ENCODE data around the gene ENTHD1.
A peak's percentile ranks its signal among the peaks of the same experiment; 100 is the strongest.
"Not testable (repeated sequence)": the region's sequence is repeated elsewhere in the genome, so short reads cannot be mapped to it uniquely, and the experiment has no call there.

ENTHD1 gene

DNA sequence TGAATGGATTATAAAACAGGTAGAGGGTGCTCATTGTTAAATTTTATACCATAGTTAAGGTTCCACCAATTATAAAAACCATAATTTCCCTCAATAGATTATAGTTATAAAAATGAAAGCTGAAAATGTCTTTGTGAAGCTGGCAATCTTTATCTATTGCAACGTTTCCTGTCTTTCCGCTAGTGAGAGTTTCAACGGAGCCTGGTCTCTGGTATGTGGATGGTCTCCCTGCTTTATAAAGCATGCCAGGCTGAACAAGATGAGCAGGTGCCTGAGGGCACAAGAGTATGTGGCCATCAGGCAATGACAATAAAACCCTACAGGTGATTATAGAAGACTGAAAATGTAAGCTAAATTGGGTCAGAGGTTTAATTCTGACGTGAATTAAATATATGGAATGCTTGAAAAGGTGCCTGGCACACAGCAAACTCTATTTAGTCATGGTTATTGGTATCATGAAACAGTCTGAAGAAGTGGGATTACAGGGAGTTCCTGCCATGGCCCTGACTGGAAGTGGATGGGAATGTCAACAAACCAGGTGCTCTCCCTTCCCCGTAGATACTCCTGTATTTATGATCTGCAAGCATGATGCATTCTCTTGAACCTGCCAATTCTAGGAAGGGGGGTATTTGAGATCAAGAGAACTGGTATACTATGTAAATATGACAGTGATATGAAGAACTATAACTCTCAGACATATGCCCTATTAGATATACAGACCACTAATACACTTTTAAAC is 115.7 kb downstream of the ENTHD1 start:
- no peak for DNase-seq (ENCODE audit: low read depth in 2 of 2)

DNA sequence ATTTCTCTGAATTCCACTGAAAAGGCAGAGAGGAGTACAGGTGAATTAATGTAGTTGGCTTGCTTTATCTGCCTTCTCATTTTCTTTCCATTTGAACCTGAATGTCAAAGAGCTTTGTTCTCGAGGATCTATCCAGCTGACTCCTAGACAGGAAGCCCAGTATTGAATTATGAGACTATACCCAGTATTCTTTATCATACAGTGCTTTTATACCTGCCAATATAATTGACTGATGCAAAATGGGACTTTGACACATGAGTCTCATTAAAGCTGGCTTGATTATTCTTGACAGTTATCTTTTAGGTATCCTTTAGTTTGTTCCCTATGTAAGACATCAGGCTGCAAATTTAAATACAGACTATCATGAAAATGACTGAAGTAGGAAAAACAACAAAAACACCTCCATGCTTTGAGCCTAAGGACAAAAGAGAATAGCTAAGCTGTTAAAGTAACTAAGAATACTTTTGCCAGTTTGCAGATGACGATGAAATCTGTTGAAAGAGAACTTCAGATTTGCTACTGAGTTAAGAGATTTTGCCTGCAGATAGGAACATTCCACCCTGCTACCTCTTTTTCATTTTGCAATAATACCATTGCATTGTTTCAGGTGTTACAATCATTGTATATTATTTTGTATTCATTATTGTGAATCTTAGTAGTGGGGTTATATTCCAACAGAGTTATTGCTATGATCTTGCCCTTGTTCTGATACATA is 117.1 kb downstream of the ENTHD1 start:
- no peak for DNase-seq (ENCODE audit: low read depth in 2 of 2)

DNA sequence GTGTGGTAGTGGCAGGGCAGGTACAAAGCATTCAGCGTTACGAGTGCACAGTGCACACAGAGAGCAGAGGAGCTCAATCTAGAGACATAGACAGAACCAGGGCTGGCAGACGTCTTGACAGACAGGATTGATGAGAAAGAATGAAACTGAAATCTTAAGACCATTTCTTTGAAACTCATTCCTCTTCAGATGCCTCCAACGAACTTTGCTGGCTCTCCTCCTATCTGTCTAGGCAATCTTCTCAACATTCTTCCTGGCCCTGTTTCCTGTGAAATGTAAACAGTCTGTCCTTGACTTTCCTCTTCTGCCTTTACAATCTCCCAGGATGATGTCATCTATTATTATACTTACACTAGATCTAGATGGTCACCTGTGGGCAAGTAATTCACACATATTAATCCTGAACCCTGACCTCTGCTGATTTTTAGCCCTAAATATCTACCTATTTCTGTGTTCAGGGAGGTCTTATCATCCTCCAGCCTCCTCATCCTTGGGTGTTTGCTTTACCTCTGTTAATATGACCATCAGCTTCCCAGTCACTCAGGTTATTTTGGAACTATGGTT is 119.5 kb downstream of the ENTHD1 start:
- peak in 1 of 2 donors; percentile 9 for DNase-seq (ENCODE audit: low read depth in 2 of 2)

DNA sequence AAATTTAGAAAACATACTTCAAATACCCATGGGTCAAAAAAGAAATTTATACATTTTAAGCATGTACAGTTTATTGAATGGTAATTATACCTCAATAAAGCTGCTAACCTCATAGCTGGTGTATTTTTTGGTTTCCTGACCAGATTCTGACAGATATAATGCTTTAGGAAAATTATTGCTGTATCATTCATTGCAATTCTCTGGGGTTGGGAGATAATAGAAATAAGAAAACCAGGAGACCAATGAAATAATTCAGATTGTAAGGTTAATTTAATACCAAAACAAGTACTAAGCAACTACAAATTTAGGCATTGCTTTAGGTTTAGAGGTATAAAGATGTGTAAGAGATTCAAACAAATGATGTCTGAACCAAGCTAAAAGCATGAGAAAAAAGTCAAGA is 120.1 kb downstream of the ENTHD1 start:
- no peak for DNase-seq (ENCODE audit: low read depth in 2 of 2)

DNA sequence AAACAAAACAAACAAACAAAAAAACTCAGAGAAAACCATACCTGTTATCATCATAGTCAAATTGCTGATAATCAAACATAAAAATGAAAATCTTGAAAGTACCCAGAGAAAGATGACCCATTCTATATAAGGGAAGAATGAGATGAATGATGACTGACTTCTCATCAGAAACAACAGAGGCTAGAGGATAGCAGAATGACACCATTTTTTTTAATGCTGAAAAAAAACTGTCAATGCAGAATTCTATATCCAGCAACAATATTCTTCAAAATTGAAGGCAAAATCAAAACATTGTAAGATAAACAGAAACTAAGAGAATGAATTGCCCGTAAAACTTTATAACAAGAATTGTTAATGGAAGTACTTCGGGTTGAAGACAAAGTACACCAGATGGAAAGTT is 122.1 kb downstream of the ENTHD1 start:
- DNase-seq (ENCODE audit: low read depth in 2 of 2): no peak

DNA sequence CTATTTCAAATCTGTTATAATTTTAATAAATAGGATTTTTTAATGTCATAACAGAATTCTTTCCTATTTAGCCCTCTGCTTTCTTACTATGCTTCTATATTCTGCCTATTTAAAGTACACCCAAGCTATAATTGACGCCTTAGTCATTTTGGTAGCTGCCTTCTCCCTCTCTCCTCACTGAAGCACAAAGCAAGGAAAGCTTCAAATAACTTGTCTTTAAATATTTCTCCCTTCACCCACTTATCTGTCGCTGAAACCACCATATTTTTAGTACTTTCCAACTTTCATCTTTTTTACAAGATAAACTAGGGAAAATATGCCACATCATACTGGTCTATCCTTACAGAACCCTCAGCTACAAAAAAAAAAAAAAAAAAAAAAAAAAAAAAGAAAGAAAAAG is 127.9 kb downstream of the ENTHD1 start:
- DNase-seq (ENCODE audit: low read depth in 2 of 2): no peak

DNA sequence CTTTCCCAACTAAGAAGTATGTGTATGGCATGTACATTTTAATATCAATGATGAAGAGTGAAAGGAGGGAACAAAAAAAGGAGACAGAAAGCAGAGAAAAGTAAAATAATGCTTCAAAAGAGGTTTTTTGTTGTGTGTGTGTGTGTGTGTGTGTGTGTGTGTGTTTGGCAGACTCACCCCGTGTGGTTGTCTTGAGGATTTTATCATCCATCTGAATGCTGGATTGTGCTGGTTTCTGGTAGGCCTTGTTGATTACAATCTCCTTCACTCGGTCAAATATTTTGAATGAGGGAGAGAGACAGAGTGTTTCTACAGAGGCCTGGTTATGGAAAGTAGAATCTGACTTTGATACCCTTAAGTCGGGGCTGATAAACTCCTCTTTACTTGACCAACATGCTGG is 128.5 kb downstream of the ENTHD1 start:
- DNase-seq (ENCODE audit: low read depth in 2 of 2): no peak

DNA sequence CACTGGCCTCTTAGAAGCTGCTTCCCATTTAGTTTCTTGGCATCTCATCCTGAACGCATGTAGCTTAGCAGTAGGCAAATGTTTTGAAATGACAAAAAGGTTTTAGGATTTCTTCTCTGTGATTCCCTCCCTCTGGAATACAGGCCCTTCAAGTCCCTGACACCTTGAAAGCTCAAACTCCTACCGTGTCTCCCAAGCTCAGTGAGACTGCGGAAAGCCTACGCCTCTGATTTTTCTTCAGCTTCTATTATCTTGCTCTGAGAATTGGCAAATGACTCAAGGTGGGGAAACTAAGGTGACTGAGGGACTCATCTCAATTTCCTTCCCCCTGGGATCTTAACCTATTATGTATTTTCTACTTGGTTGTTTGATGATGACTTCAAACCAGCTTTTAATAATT is 130.3 kb downstream of the ENTHD1 start:
- DNase-seq (ENCODE audit: low read depth in 2 of 2): no peak

DNA sequence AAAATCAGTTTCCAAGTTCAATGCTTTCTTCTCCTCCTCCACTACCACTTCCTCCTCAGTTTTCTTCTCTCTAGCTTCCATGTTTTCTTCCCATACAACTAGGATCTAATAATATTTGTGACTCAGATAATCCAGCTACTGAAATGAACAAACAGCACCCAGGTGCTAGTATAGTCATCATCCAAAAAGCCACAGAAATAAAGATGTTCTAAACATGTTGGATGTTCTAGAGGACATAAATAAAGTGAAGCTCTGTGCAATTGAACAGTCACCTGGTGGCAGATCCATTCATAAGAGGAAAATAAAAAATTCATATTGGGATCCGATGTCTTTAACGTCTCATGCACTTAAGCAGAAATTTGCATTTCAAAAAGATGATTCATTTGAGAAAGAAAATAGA is 142.8 kb downstream of the ENTHD1 start:
- no peak for DNase-seq (ENCODE audit: low read depth in 2 of 2)

DNA sequence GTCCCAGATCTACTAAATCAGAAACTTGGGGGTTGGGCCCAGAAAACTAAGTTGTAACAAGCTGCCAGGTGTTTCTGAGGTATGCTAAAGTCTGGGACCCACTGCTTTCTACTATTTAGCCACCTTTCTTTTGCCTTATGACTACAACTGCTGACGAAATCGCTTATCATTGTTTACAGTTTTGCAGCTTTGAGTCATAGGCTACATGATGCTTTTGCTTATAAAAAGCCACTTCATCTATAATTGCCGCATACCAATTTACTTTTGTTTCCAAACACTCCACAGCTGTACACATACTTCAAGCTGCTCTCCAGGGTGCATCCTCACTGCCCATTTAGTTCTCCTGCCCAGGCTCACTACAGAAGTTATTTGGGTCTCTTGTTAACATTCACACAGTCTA is 144.7 kb downstream of the ENTHD1 start:
- no peak for DNase-seq (ENCODE audit: low read depth in 2 of 2)

DNA sequence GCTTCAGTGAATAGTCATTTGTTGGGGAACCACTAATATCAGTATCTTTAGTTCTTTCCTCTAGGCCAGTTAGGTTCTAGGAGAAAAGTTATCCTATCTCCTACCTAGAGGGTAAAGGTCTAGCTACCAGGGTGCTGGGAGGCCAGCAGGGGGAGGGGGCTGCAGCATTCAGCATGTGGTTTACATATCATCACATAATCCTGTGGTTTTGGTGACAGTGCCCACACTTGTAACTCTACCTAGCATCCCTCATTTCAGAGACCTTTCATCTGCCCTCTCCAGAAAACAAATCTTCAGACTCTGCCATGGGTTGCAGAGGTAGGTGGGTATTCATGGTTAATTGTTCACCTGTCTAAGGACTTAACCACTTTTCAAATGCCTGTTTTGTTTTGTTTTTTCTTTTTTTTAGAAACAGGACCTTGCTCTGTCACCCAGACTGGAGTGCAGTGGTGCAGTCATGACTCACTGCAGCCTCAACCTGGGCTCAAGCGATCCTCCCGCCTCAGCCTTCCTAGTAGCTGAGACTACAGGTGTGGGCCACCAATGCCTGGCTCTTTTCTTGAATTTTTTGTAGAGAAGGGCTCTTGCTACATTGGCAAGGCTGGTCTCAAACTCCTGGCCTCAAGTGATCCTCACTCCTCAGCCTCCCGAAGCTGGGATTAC is 146.8 kb downstream of the ENTHD1 start:
- DNase-seq (ENCODE audit: low read depth in 2 of 2): no peak

DNA sequence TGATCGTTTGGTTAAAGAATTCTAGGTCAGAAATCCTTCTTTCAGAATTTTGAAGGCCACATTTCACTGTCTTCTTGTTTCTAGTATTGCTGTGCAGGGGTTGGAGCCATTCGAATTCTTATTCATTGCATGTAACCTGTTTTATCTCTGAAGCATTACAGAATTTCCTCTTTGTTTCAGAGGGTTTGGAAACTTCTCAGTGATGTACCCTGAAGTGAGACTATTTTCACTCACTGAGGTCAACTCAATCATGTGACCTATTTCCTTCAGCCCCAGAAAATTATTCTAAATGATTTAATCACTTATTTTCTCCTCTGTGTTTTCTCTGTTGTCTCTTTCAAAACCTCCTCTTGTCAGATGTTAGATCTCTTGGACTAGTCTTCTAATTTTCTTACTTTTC is 147.8 kb downstream of the ENTHD1 start:
- DNase-seq (ENCODE audit: low read depth in 2 of 2): no peak

DNA sequence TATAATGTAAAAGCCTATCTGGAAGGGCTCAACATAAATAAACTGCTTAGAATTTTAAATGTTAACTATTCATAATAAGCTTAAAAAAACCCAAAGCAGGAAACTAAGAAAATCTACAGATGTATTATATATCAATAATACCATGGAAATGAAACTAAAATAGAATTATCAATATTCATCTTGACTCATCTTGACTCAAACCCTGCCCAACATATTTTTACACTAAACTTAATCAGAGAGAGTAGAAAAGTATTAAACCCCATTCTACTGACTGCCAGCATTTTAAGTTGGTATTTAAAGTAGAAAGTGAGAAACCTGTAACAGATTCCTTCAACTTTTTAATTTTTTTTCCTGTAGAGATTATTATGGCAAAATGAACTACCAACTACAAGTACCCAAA is 149.2 kb downstream of the ENTHD1 start:
- DNase-seq (ENCODE audit: low read depth in 2 of 2): no peak

DNA sequence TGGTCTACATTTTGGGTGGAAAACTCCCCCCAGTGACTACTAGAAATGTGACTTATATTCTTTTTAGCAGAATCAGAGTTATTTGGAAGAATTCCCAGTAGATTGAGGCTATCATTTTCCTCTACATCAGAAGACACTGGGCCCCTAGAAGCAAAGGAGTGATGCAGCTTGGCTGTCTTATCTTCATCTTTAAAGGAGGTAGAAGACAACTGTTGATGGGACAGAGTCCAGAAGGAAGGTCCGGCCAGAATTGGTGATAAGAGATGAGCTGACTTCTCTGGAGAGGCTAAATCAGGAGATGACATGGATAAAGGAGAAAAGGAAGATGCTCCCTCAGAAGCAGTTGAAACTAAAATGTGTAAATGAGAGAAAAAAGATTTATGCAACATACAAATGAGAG is 149.6 kb downstream of the ENTHD1 start:
- no peak for DNase-seq (ENCODE audit: low read depth in 2 of 2)

DNA sequence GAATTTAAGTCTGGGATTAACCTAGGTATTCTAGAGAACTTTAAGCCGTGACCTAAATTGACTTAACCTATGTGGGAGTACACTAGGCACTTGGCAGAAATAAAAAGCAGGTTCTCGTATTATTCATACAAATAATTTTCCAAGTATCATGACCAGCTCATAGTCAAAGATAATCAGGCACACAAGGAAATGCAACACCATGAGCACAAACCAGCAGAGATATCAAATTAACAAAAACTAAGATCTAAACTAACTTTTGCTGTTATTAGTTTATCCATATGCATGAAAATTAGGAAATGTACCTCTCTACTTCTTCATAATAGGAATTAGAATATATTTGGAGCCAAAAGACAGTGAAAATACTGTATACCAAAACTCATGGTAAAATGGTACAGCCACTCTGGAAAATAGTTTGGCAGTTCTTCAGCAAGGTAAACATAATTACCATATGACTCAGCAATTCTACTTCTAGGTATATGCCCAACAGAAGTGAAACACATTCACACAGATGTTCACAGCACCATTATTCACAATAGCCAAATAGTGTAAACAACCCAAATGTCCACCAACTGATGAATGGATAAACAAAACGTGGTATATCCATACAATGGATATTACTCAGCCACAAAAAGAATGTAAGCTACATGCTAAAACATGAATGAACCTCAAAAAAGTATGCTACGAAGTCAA is 154.1 kb downstream of the ENTHD1 start:
- DNase-seq (ENCODE audit: low read depth in 2 of 2): no peak

DNA sequence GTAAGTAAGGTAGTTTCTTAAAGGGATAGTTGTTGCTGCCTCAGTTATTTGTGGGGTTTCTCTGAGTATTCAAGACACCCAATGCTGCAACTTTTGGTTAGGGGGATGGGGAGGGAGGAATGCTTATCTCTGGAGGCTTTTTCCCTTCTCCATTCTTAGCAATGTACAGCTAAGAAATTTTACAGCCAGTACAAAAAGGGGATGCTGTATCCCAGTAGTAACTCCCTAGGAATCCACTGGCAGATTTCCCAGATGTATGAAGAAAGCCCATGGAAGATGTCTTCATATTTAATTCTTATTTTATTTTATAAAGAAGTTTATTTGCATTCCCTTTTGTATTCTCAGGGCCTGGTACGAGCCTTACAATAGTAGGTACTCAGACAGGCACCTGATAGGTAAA is 154.8 kb downstream of the ENTHD1 start:
- no peak for DNase-seq (ENCODE audit: low read depth in 2 of 2)

DNA sequence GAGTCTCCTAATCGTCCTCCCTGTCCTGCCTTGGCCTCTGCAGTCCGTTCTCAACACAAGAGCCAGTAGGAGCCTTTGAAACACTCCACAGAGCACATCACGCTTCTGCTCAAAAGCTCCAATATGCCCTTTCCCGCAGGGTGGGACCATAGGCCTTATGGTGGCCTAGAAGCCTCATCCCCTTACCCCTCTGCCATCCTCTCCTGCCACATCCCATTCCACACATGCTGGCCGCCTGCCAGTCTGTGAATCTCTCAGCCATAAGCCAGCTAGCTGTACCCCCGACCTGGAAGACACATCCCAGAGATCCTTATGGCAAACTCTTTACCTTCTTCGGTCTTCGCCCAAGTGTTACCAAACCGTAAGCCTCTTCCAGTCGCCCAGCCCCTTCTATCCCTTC is 157.8 kb downstream of the ENTHD1 start:
- no peak for DNase-seq (ENCODE audit: low read depth in 2 of 2)

DNA sequence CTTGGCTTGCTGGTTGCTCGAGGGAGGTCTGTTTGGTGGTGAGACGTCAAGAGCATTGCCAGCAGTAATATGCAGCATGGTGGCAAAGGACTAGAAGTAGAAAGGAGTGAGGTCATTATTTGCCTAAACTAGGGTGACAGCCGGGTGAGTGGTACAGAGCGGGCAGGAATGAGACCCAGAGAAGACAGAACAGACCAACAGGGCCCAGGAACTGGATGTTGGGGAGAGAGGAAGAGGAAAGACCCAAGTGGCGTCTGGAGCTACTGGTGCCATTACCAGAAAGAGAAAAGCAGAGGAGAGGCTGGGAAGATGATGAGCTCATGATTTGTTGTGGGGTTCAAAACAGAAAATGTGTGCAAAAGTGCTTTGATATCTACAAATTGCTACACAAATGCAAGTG is 158.7 kb downstream of the ENTHD1 start:
- DNase-seq (ENCODE audit: low read depth in 2 of 2): no peak

DNA sequence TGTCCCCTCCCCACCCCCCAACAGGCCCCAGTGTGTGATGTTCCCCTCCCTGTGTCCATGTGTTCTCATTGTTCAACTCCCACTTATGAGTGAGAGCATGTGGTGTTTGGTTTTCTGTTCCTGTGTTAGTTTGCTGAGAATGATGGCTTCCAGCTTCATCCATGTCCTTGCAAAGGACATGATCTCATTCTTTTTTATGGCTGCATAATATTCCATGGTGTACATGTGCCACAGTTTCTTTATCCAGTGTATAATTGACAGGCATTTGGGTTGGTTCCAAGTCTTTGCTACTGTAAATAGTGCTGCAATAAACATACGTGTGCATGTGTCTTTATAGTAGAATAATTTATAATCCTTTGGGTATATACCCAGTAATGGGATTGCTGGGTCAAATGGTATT is 159.5 kb downstream of the ENTHD1 start:
- DNase-seq (ENCODE audit: low read depth in 2 of 2): not testable (repeated sequence)

DNA sequence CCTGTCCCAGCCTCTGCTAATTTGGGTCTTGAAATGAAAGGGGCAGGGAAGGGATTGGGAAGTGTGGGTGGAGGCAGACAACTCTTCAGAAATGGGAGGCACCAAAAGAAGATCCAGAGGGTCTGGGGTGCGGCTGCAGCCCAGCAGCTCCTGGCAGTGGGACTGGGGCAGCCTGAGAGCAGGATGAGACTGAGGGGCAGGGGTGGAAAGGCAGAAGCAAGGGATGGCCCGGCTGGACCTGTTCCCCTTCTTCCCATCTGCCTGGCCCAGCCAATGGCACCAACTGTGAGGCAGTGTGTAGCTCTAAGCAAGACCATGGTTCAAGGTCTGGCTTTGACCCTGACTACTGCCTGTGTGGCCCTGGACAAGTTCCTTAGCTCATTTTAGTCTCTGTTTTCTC is 160.4 kb downstream of the ENTHD1 start:
- DNase-seq (ENCODE audit: low read depth in 2 of 2): no peak

DNA sequence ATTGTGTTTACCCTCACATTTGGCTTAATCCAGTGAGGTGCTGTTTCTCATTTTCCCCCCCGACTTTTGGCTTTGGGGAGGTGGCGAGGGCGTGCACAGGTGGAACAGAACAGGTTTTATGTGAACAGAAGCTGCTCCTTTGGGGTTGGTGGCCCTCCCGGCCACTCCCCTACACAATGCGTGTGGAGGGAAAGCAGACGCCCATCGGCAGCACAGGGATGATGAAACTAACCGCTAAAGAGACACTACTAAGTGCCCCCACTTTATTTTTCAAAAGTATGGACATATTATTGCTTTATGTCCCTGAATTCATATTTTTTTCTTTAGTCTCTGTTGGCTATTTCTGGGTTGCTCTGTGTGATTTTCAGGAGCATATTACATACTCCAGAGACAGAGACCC is 160.9 kb downstream of the ENTHD1 start:
- no peak for DNase-seq (ENCODE audit: low read depth in 2 of 2)

DNA sequence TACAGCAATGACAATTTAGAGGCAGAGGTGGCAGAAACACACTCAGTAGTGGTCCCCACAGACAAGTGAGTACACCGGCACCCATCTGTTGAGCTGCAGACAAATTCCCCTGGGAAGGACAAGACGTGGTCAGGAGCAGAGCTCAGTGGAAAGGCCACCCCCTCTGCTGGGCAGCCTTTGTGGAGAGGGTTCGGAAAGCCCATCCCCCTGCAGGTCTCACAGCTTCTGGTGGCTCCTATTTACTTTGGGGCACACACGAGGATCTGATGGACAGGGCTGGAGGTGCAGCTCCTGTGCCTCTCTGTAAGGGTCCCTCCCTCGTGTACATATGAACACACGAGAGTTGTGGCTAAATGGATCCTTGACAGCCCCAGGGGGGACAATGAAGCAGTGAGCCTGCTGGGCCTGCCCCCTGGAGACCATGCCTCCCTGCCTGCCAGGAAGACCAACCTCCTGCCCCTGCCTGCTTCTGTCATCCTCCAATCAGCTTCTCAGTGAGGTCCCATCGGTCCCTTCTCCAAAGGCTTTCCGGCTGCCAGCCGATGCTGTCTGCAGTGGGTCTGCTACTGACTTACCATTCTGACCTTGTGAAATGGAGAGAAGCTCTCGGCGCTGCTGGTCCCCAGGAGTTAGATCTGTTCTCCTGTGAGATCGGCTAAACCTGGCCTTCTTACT is 161.5 kb downstream of the ENTHD1 start:
- DNase-seq (ENCODE audit: low read depth in 2 of 2): no peak

All from stimulated activated CD4-positive, alpha-beta T cell treated with anti-CD3 and anti-CD28 coated beads, Interleukin-1b, Interleukin-23, amount 100 ng/mL, for 4 hours (primary cell).